ENCODE measurements around the gene DGKD.
A peak's percentile ranks its signal among the peaks of the same experiment; 100 is the strongest.

The DGKD gene

GRCh38 chr2:233413559-233414272, 59.4 kb downstream of the DGKD start:
- DNase-seq = peak; percentile 72

- no peak for DNase-seq
Measured at GRCh38 chr2:233414273-233414654, 60.0 kb downstream of the DGKD start.

- DNase-seq = no peak
Measured at GRCh38 chr2:233414777-233415570, 60.7 kb downstream of the DGKD start.

GRCh38 chr2:233416199-233416598, 61.9 kb downstream of the DGKD start:
- DNase-seq = no peak

GRCh38 chr2:233416706-233417105, 62.4 kb downstream of the DGKD start:
- no peak for DNase-seq

GRCh38 chr2:233417282-233417681, 63.0 kb downstream of the DGKD start:
- no peak for DNase-seq

- DNase-seq = no peak
Measured at GRCh38 chr2:233418052-233418760, 63.9 kb downstream of the DGKD start.

GRCh38 chr2:233418761-233419546, 64.7 kb downstream of the DGKD start:
- no peak for DNase-seq

GRCh38 chr2:233419602-233420391, 65.5 kb downstream of the DGKD start:
- no peak for DNase-seq

- no peak for DNase-seq
Measured at GRCh38 chr2:233421091-233421816, 67.0 kb downstream of the DGKD start.

GRCh38 chr2:233422050-233422639, 67.9 kb downstream of the DGKD start:
- DNase-seq = peak; percentile 15

GRCh38 chr2:233422649-233423551, 68.6 kb downstream of the DGKD start:
- no peak for DNase-seq

GRCh38 chr2:233423552-233423860, 69.2 kb downstream of the DGKD start:
- no peak for DNase-seq

GRCh38 chr2:233424154-233424951, 70.1 kb downstream of the DGKD start:
- DNase-seq = no peak

GRCh38 chr2:233426619-233427342, 72.5 kb downstream of the DGKD start:
- DNase-seq = peak; percentile 31

- no peak for DNase-seq
Measured at GRCh38 chr2:233428008-233428407, 73.7 kb downstream of the DGKD start.

- no peak for DNase-seq
Measured at GRCh38 chr2:233428438-233428837, 74.1 kb downstream of the DGKD start.

GRCh38 chr2:233429175-233429897, 75.0 kb downstream of the DGKD start:
- DNase-seq = no peak

Data from hematopoietic multipotent progenitor cell treated with erythropoietin and hydrocortisone succinate and interleukin-3 and kit ligand, for 6 days (in vitro differentiated cells).